Nephron (organoid): ENCODE data around the gene PRDM16.
A peak's percentile ranks its signal among the peaks of the same experiment; 100 is the strongest.

Source experiments
- H3K27ac Mint-ChIP-seq, 3 experiments: 2 replicates each; pipeline ENCODE4 v1.8.0; 2020; ENCODE audit warnings: mixed read lengths in 3 of 3, mild to moderate bottlenecking in 2 of 3, moderate library complexity in 1 of 3
- H3K27me3 Mint-ChIP-seq: 2 replicates; pipeline ENCODE4 v1.8.0; 2021; ENCODE audit warnings: low read depth, mild to moderate bottlenecking, moderate library complexity, mixed read lengths
- H3K36me3 Mint-ChIP-seq: 2 replicates; pipeline ENCODE4 v1.8.0; 2020; ENCODE audit warnings: low read depth, mixed read lengths
- H3K4me1 Mint-ChIP-seq: 2 replicates; pipeline ENCODE4 v1.8.0; 2020; ENCODE audit warnings: mixed read lengths
- H3K4me3 Mint-ChIP-seq, 3 experiments: 2 replicates each; pipeline ENCODE4 v1.8.0; 2020; ENCODE audit warnings: mild to moderate bottlenecking in 3 of 3, mixed read lengths in 3 of 3, moderate library complexity in 2 of 3
- H3K9me3 Mint-ChIP-seq: 2 replicates; pipeline ENCODE4 v1.8.0; 2020; ENCODE audit warnings: mixed read lengths
- TF ChIP-seq, protein P1 (sequence below), 3 experiments: fragments of 200-600 bp; sonication (generic); IDR thresholded peaks; one replicate each; pipeline ENCODE4 v1.5.0; 2021; ENCODE audit warnings: antibody characterized with exemption in 3 of 3; ENCODE audit not compliant: unreplicated experiment in 3 of 3

The PRDM16 gene

DNA sequence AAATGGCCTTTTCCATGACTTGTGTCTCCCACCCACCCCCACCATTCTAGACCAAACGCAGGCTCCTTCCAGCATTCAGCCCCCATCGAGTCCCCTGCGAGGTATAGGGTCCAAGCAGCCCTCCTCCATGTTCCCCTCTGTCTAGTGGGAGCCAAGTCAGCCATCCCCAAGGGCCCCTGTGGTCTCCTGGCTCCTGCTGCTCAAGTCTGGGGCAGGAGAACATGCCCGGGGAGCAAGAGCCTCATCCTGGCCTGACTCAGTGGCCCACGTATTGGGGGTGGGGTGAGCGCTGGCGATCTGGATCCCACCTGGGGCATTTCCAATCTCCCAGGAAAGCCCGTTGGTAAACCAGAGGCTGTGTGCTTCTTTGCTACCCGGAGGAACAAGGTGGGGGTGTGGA lies 4.1 kb upstream of the PRDM16 start:
- Mint-ChIP-seq H3K9me3 (no peaks in the 10 kb centered on the region), H3K27ac (no peak overlapping the region), H3K4me3 (peak overlapping the region in 1 of 3 experiments; percentile 24), H3K27me3 (peaks cover 96% of the 10 kb centered on the region), H3K36me3 (no peaks in the 10 kb centered on the region), H3K4me1 (peaks cover 4% of the 10 kb centered on the region)
- TF ChIP-seq, protein P1, sequence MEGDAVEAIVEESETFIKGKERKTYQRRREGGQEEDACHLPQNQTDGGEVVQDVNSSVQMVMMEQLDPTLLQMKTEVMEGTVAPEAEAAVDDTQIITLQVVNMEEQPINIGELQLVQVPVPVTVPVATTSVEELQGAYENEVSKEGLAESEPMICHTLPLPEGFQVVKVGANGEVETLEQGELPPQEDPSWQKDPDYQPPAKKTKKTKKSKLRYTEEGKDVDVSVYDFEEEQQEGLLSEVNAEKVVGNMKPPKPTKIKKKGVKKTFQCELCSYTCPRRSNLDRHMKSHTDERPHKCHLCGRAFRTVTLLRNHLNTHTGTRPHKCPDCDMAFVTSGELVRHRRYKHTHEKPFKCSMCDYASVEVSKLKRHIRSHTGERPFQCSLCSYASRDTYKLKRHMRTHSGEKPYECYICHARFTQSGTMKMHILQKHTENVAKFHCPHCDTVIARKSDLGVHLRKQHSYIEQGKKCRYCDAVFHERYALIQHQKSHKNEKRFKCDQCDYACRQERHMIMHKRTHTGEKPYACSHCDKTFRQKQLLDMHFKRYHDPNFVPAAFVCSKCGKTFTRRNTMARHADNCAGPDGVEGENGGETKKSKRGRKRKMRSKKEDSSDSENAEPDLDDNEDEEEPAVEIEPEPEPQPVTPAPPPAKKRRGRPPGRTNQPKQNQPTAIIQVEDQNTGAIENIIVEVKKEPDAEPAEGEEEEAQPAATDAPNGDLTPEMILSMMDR (IDR thresholded peaks at IDR 0.05; ENCODE audit: unreplicated experiment in 3 of 3): no peak

GRCh38 chr1:3065396-3065795 lies 3.6 kb upstream of the PRDM16 start:
- TF ChIP-seq, protein P1 (IDR thresholded peaks at IDR 0.05; ENCODE audit: unreplicated experiment in 3 of 3): no peak
- Mint-ChIP-seq H3K27me3 (peaks cover 91% of the 10 kb centered on the region), H3K4me3 (peak overlapping the region in 1 of 3 experiments; percentile 24), H3K27ac (no peak overlapping the region), H3K4me1 (peaks cover 4% of the 10 kb centered on the region), H3K36me3 (no peaks in the 10 kb centered on the region), H3K9me3 (no peaks in the 10 kb centered on the region)

GRCh38 chr1:3065797-3066196 lies 3.2 kb upstream of the PRDM16 start:
- TF ChIP-seq, protein P1 (IDR thresholded peaks at IDR 0.05; ENCODE audit: unreplicated experiment in 3 of 3): no peak
- H3K4me3 Mint-ChIP-seq: peak overlapping the region; percentile 12 to 47 (median 19)
- peaks cover 88% of the 10 kb centered on the region for H3K27me3 Mint-ChIP-seq
- no peaks in the 10 kb centered on the region for H3K9me3 Mint-ChIP-seq
- no peak overlapping the region for H3K27ac Mint-ChIP-seq
- peaks cover 4% of the 10 kb centered on the region for H3K4me1 Mint-ChIP-seq
- no peaks in the 10 kb centered on the region for H3K36me3 Mint-ChIP-seq

GRCh38 chr1:3066250-3066711 lies 2.7 kb upstream of the PRDM16 start:
- Mint-ChIP-seq H3K27me3 (peaks cover 88% of the 10 kb centered on the region), H3K36me3 (no peaks in the 10 kb centered on the region), H3K27ac (no peak overlapping the region), H3K9me3 (no peaks in the 10 kb centered on the region), H3K4me3 (peak overlapping the region in 2 of 3 experiments; percentile 19 to 47), H3K4me1 (peaks cover 4% of the 10 kb centered on the region)
- TF ChIP-seq, protein P1 (IDR thresholded peaks at IDR 0.05; ENCODE audit: unreplicated experiment in 3 of 3): peak; percentile 31 to 57 (median 40)

DNA sequence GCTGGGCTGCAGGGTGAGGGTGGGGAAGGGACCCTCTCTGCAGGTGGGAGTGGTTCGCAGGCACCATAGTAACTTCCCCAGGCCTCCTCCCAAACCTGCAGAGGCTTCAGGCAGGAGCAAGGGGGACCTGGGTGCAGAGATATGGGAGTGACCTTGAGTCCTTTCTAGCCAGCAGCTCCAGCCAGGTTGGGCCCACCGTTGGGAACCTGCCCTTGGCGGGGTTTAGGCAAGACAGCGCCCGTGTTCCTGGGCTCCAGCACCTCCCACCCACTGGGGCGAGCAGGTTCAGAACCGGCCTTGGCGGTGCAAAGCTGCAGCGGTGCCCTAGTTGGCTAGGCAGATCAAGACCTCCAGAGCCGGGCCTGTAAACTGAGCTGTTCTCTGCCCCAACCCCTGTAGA lies 2.2 kb upstream of the PRDM16 start:
- H3K36me3 Mint-ChIP-seq: no peaks in the 10 kb centered on the region
- H3K27me3 Mint-ChIP-seq: peaks cover 88% of the 10 kb centered on the region

DNA sequence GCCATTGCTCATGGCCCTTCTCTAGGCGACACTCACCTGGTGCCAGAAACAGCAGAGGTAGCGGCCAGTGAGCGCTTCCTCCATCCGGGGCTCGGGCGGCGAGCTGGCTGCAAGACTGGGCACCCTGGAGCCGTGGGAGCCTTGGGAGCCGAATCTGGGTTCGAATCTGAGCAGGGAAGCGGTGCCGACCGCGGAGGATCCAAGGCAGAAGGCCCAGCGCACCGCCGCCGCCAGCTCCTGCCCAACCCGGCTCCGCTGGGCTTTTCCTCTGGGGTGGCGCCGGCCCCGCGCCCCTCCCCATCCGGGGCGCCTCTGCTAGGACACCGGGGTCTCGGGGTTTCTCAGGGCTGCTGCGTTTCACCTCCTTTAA lies 1.7 kb upstream of the PRDM16 start:
- H3K4me3 Mint-ChIP-seq: peak overlapping the region; percentile 45 to 81 (median 63)
- TF ChIP-seq, protein P1 (IDR thresholded peaks at IDR 0.05; ENCODE audit: unreplicated experiment in 3 of 3): no peak
- H3K27me3 Mint-ChIP-seq: peaks cover 88% of the 10 kb centered on the region
- no peak overlapping the region for H3K27ac Mint-ChIP-seq
- H3K4me1 Mint-ChIP-seq: peaks cover 4% of the 10 kb centered on the region
- H3K9me3 Mint-ChIP-seq: no peaks in the 10 kb centered on the region
- no peaks in the 10 kb centered on the region for H3K36me3 Mint-ChIP-seq

More for the DNA sequence above, 2.2 kb upstream of the PRDM16 start:
- no peaks in the 10 kb centered on the region for H3K9me3 Mint-ChIP-seq
- TF ChIP-seq, protein P1 (IDR thresholded peaks at IDR 0.05; ENCODE audit: unreplicated experiment in 3 of 3): no peak
- H3K4me3 Mint-ChIP-seq: peak overlapping the region in 2 of 3 experiments; percentile 40 to 81
- H3K27ac Mint-ChIP-seq: no peak overlapping the region
- H3K4me1 Mint-ChIP-seq: peaks cover 4% of the 10 kb centered on the region
